ENCODE results near the gene MPI.

MPI gene

DNA sequence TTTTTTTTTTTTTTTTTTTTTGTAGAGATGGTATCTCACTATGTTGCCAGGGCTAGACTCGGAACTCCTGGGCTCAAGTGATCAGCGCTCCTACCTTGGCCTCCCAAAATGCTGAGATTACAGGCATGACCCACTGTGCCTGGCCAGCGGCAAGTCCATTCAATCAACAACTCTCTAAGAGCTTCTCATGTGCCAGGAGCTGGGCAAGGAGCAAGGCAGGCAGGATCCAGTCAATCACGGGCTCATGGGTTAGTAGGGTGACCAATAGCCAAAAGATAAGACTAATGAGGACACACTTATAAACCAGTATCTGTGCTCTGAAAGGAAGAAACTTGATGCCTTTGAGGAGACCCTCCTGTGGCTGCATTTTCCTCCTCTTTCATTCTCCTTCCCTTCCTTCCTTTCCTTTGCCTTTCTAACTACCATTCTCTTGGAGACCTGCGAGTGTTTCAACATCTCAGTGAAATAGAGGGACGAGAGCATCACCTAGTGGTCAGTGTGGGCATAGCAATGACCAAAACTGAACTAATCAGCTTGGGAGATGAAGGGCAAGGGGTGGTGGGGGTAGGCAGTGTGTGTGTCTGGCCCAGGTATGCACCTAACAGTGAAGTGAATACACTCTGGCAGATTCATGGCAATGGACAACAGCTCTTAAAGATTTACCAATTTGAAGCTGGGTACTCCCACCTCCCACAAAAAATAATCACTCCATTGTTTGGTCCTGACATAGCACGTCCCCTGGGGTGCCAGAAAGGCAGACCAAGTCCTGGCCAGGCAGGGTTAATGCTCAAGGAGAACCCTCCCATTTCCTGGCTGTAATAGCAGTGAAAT is 60.5 kb downstream of the MPI start (continued):
- TF ChIP-seq ZNF768 (tag by site-specific recombination; IDR thresholded peaks at IDR 0.05) (no peak), ZNF624 (tag by site-specific recombination; IDR thresholded peaks at IDR 0.05) (no peak), ZFHX2 (tag by site-specific recombination; conservative IDR thresholded peaks at IDR 0.05) (no peak), ZNF302 (tag by site-specific recombination; IDR thresholded peaks at IDR 0.05; ENCODE audit: low read depth) (no peak), HOXC10 (CRISPR knock-in tag; IDR thresholded peaks at IDR 0.05) (no peak), ZNF394 (tag by site-specific recombination; IDR thresholded peaks at IDR 0.05; ENCODE audit: borderline replicate concordance) (no peak; the same call in 1 of the 2 replicates), KLF7 (tag by site-specific recombination; IDR thresholded peaks at IDR 0.05; ENCODE audit: borderline replicate concordance) (no peak)
- TF ChIP-seq, protein P1, sequence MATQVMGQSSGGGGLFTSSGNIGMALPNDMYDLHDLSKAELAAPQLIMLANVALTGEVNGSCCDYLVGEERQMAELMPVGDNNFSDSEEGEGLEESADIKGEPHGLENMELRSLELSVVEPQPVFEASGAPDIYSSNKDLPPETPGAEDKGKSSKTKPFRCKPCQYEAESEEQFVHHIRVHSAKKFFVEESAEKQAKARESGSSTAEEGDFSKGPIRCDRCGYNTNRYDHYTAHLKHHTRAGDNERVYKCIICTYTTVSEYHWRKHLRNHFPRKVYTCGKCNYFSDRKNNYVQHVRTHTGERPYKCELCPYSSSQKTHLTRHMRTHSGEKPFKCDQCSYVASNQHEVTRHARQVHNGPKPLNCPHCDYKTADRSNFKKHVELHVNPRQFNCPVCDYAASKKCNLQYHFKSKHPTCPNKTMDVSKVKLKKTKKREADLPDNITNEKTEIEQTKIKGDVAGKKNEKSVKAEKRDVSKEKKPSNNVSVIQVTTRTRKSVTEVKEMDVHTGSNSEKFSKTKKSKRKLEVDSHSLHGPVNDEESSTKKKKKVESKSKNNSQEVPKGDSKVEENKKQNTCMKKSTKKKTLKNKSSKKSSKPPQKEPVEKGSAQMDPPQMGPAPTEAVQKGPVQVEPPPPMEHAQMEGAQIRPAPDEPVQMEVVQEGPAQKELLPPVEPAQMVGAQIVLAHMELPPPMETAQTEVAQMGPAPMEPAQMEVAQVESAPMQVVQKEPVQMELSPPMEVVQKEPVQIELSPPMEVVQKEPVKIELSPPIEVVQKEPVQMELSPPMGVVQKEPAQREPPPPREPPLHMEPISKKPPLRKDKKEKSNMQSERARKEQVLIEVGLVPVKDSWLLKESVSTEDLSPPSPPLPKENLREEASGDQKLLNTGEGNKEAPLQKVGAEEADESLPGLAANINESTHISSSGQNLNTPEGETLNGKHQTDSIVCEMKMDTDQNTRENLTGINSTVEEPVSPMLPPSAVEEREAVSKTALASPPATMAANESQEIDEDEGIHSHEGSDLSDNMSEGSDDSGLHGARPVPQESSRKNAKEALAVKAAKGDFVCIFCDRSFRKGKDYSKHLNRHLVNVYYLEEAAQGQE (tag by site-specific recombination; IDR thresholded peaks at IDR 0.05), result no peak
- TF ChIP-seq, protein P2, sequence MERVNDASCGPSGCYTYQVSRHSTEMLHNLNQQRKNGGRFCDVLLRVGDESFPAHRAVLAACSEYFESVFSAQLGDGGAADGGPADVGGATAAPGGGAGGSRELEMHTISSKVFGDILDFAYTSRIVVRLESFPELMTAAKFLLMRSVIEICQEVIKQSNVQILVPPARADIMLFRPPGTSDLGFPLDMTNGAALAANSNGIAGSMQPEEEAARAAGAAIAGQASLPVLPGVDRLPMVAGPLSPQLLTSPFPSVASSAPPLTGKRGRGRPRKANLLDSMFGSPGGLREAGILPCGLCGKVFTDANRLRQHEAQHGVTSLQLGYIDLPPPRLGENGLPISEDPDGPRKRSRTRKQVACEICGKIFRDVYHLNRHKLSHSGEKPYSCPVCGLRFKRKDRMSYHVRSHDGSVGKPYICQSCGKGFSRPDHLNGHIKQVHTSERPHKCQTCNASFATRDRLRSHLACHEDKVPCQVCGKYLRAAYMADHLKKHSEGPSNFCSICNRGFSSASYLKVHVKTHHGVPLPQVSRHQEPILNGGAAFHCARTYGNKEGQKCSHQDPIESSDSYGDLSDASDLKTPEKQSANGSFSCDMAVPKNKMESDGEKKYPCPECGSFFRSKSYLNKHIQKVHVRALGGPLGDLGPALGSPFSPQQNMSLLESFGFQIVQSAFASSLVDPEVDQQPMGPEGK (tag by site-specific recombination; IDR thresholded peaks at IDR 0.05), result peak; percentile 69
- TF ChIP-seq, protein P3, sequence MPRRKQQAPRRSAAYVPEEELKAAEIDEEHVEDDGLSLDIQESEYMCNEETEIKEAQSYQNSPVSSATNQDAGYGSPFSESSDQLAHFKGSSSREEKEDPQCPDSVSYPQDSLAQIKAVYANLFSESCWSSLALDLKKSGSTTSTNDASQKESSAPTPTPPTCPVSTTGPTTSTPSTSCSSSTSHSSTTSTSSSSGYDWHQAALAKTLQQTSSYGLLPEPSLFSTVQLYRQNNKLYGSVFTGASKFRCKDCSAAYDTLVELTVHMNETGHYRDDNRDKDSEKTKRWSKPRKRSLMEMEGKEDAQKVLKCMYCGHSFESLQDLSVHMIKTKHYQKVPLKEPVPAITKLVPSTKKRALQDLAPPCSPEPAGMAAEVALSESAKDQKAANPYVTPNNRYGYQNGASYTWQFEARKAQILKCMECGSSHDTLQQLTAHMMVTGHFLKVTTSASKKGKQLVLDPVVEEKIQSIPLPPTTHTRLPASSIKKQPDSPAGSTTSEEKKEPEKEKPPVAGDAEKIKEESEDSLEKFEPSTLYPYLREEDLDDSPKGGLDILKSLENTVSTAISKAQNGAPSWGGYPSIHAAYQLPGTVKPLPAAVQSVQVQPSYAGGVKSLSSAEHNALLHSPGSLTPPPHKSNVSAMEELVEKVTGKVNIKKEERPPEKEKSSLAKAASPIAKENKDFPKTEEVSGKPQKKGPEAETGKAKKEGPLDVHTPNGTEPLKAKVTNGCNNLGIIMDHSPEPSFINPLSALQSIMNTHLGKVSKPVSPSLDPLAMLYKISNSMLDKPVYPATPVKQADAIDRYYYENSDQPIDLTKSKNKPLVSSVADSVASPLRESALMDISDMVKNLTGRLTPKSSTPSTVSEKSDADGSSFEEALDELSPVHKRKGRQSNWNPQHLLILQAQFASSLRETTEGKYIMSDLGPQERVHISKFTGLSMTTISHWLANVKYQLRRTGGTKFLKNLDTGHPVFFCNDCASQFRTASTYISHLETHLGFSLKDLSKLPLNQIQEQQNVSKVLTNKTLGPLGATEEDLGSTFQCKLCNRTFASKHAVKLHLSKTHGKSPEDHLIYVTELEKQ (tag by site-specific recombination; IDR thresholded peaks at IDR 0.05; ENCODE audit: borderline replicate concordance), result no peak

DNA sequence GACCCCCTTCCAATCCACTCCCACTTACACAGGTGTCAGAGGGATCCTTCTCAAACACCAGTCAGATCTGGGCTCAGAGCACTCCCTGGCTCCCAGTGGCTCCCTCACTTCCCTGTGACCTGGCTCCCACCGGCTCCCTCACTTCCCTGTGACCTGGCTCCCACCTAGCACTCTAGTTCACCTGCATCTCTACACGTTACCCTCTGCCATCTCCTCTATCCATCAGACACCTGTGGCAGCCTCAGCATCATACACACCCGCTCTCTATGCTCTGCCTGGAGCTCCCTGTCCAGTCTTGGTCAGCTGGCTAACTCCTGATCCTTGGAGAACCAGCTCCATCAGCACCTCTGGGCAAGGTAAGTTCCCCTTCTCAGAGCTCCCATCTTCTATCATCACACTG is 61.2 kb downstream of the MPI start:
- POLR2A ChIA-PET, result interaction anchor here (0.5 to 3.0 kb wide), 5 partner anchors 13 to 180 kb away, joined by 3 to 13 read pairs (median 5); partner anchors contain the start of genes COX5A, CSK and PPCDC
- TF ChIP-seq MYNN (tag by site-specific recombination; IDR thresholded peaks at IDR 0.05; ENCODE audit: borderline replicate concordance) (no peak), GLIS2 (tag by site-specific recombination; IDR thresholded peaks at IDR 0.05) (0 out of 2 replicates have a peak, but pooled peaks have one; percentile 1), ZNF423 (tag by site-specific recombination; IDR thresholded peaks at IDR 0.05) (0 out of 2 replicates have a peak, but pooled peaks have one; percentile 13), SCRT1 (tag by site-specific recombination; IDR thresholded peaks at IDR 0.05; ENCODE audit: borderline replicate concordance) (peak; percentile 91), YY2 (tag by site-specific recombination; IDR thresholded peaks at IDR 0.05) (no peak), SCRT2 (tag by site-specific recombination; IDR thresholded peaks at IDR 0.05) (peak; percentile 79)
- Histone ChIP-seq H3K4me1 (ENCODE audit: control insufficient read depth, insufficient read depth, low read length) (peaks cover 4% of the 10 kb centered on the region; the same call in 1 of the 2 replicates), H3K9me3 (ENCODE audit: control insufficient read depth, insufficient read depth, low read depth, low read length) (no peaks in the 10 kb centered on the region), H3K36me3 (ENCODE audit: control insufficient read depth in 2 of 2, insufficient read depth in 1 of 2, low read length in 2 of 2) (no peaks in the 10 kb centered on the region), H3K4me3 (ENCODE audit: low read depth, low read length) (no peak overlapping the region), H3K27ac (ENCODE audit: extremely low read depth, low read depth, low read length) (no peak overlapping the region)
- CTCF ChIA-PET, result interaction anchor here (0.5 to 13.3 kb wide), 45 partner anchors 9 to 1197 kb away, joined by 3 to 223 read pairs (median 5); partner anchors contain the start of genes COX5A, CPLX3, CSK and FAM219B

Data from HEK293 (cell line).